Stimulated activated naive CD4-positive, alpha-beta T cell (primary cell): ENCODE results near the gene SLC44A2.

Source experiments
- DNase-seq, 6 experiments: peaks; one replicate each; lab custom pipeline; 2025; lab: John Stamatoyannopoulos, UW

Gene SLC44A2

GRCh38 chr19:10682397-10683063, 57.2 kb downstream of the SLC44A2 start:
- DNase-seq: no peak

GRCh38 chr19:10683064-10683426, 57.7 kb downstream of the SLC44A2 start:
- DNase-seq: no peak

- DNase-seq: no peak
Observed at GRCh38 chr19:10683582-10683981, 58.2 kb downstream of the SLC44A2 start.

DNA sequence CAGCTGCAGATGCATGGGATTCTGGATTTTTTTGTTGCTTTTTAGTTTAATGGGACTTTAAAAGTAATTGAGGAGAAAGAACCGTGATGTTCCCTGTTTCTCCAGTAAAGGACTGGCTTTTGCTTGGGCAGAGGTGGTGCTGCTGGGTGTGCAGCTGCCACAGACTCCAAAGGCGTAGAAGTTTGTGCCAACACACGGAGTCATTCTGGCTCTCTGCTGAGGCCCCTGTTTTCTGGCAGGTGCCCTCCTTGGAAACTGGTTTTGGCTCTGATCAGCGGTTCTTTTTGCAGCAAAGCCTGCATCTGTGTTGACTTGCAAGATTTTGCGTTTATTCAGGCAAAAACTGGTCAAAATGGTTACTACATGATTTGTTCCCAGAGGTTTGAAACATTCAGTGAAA, 59.9 kb downstream of the SLC44A2 start:
- no peak for DNase-seq

DNA sequence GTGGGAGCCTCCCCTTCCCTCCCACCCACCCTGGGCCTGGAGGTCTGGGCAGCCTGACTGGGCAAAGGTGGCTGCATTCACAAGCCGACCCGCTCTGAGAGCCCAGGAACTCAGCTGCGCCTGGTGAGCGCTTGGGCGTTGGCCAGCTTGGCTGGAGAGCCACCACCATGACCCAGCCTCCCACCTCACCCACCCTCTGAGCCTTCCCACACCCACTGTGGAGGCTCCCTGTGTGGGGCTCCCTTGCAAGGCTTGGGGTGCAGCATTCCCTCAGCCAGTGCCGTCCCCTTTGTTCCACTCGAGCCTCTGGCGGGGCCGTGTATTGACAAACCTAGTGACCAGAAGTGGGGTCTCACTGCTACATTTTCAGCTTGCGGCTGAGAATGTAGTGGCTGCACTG, 60.8 kb downstream of the SLC44A2 start:
- DNase-seq: no peak

- no peak for DNase-seq
Observed at GRCh38 chr19:10686661-10687517, 61.5 kb downstream of the SLC44A2 start.

- DNase-seq: no peak
Observed at GRCh38 chr19:10687518-10688288, 62.4 kb downstream of the SLC44A2 start.

GRCh38 chr19:10688545-10689280, 63.4 kb downstream of the SLC44A2 start:
- no peak for DNase-seq

GRCh38 chr19:10690341-10690781, 65.0 kb downstream of the SLC44A2 start:
- no peak for DNase-seq

DNA sequence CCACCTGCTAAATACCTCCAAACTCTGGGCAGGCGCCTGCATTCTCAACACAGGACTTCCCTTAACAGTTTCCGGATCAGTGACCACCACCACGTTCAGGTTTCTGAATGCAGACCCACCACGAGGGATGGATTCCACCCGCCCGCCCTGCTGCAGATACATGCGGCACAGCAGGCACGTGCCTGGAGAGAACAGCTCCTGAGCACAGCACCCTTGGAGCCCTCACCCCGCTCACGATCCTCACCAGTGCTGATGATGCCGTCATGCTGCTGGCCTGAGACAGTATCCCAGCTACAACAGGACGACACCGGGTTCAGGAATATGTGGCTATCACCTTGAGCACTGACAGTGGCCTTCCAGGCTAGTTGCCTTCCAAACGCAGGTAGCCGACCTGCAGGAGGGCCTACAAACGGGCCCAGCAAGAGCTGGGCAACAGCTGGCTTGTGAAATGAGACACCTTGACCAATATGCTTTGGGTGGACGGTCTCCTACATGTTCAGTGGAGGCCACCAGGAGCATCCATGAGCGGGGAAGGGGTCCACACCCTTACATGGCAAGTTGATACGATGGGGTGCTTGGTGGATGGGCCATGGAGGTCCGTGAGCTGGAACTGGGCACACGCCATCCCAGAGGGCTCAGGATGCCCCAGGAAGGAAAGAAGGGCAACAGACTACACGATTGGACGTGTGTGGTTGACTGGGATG, 66.0 kb downstream of the SLC44A2 start:
- no peak for DNase-seq

GRCh38 chr19:10691883-10692282, 66.5 kb downstream of the SLC44A2 start:
- DNase-seq: no peak

DNA sequence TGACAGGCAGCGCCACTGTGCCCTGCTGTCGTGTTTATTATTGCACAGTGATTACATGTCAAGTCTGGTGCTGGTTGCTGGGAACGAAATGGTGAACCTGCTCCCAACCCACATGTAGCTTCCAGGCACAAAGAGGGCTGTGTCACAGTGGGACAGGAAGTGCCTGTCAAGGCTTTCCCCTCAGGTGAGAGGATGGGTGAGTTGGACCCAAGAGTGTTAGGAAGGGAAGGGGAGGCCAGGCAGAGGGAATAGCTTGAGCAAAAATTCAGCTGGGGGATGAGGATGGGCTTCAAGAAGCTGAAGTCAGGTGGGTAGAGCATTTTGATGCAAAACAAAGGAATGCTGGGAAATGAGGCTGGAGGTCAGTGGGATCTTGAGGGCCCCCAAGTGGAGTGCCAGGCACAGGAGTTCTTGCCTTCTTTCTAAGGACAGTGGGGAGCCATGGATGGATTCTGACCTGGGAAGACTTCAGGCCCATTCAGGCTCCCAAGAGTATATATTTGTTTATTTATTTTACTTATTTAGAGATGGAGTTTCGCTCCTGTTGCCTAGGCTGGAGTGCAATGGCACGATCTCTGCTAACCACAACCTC, 67.4 kb downstream of the SLC44A2 start:
- no peak for DNase-seq
